Neural progenitor cell (in vitro differentiated cells): ENCODE measurements around the gene WDR88. TPM values are rescaled to one million over a fixed set of nuclear protein-coding genes. Genes with fewer than 3 reads are reported as not detected.

Source experiments
- DNase-seq: peaks from one replicate; pipeline ENCODE4 v3.0.0-alpha.2; 2016; ENCODE audit warnings: low spot score
- H2AFZ ChIP-seq: fragments of 200-600 bp; sonication (generic); replicated peaks from 2 replicates; pipeline ENCODE4 v1.6.1; 2016; ENCODE audit warnings: antibody characterized with exemption
- H3F3A ChIP-seq: fragments of 200-600 bp; sonication (generic); 2 replicates; pipeline ENCODE4 v1.6.1; 2016; ENCODE audit warnings: antibody characterized with exemption, low read depth
- H3K27ac ChIP-seq: fragments of 200-600 bp; sonication (generic); 2 replicates; pipeline ENCODE4 v1.5.1; 2016; ENCODE audit warnings: mild to moderate bottlenecking
- H3K27me3 ChIP-seq: fragments of 200-600 bp; sonication (generic); 2 replicates; pipeline ENCODE4 v1.6.1; 2016; ENCODE audit warnings: mild to moderate bottlenecking, moderate library complexity
- H3K36me3 ChIP-seq: fragments of 200-600 bp; sonication (generic); 2 replicates; pipeline ENCODE4 v1.5.1; 2016
- H3K4me1 ChIP-seq: fragments of 200-600 bp; sonication (generic); 2 replicates; pipeline ENCODE4 v1.6.1; 2016; ENCODE audit warnings: mixed run types
- H3K4me2 ChIP-seq: fragments of 200-600 bp; sonication (generic); 2 replicates; pipeline ENCODE4 v1.6.1; 2016
- H3K4me3 ChIP-seq: fragments of 200-600 bp; sonication (generic); 2 replicates; pipeline ENCODE4 v1.5.1; 2016
- H3K79me2 ChIP-seq: fragments of 200-600 bp; sonication (generic); 2 replicates; pipeline ENCODE4 v1.6.1; 2016; ENCODE audit warnings: low read depth
- H3K9ac ChIP-seq: fragments of 200-600 bp; sonication (generic); 2 replicates; pipeline ENCODE4 v1.6.1; 2016
- H3K9me3 ChIP-seq: fragments of 200-600 bp; sonication (generic); 2 replicates; pipeline ENCODE4 v1.5.1; 2016; ENCODE audit warnings: low read depth
- H4K20me1 ChIP-seq: fragments of 200-600 bp; sonication (generic); 2 replicates; pipeline ENCODE4 v1.6.1; 2016; ENCODE audit warnings: low read depth
- H3K27ac Mint-ChIP-seq: 3 replicates; pipeline ENCODE4 v1.8.0; 2021; ENCODE audit warnings: mixed read lengths
- H3K27me3 Mint-ChIP-seq: 2 replicates; pipeline ENCODE4 v1.8.0; 2022; ENCODE audit warnings: low read depth, mild to moderate bottlenecking, inconsistent platforms, moderate library complexity, mixed read lengths; ENCODE audit not compliant: insufficient read depth
- H3K36me3 Mint-ChIP-seq: 3 replicates; pipeline ENCODE4 v1.8.0; 2021; ENCODE audit warnings: mixed read lengths
- H3K4me1 Mint-ChIP-seq: 3 replicates; pipeline ENCODE4 v1.8.0; 2021; ENCODE audit warnings: mixed read lengths
- H3K4me3 Mint-ChIP-seq: 3 replicates; pipeline ENCODE4 v1.8.0; 2021; ENCODE audit warnings: mild to moderate bottlenecking, moderate library complexity, mixed read lengths
- H3K9me3 Mint-ChIP-seq: 3 replicates; pipeline ENCODE4 v1.8.0; 2020; ENCODE audit warnings: mixed read lengths
- CTCF ChIP-seq: fragments of 200-600 bp; sonication (generic); IDR thresholded peaks from 2 replicates; pipeline ENCODE4 v1.5.1; 2017; ENCODE audit warnings: antibody characterized with exemption, mild to moderate bottlenecking
- EZH2 ChIP-seq: fragments of 200-600 bp; sonication (generic); IDR thresholded peaks from 2 replicates; pipeline ENCODE4 v1.6.1; 2017; ENCODE audit warnings: antibody characterized with exemption, mild to moderate bottlenecking, moderate library complexity
- EZH2phosphoT487 ChIP-seq: fragments of 200-600 bp; sonication (generic); IDR thresholded peaks from 2 replicates; pipeline ENCODE4 v1.6.1; 2017; ENCODE audit warnings: antibody characterized with exemption
- total RNA-seq: library from RNA; depleted of rRNA; stranded (reverse); fragments of >200 nt; gene quantifications from 2 replicates; pipeline ENCODE4 v1.2.3, GENCODE V29; 2015; ENCODE audit warnings: low replicate concordance

Gene WDR88
- total RNA-seq, 1 donor from 2014 or later = not detected

- Histone ChIP-seq H3K79me2 (no peaks in the 10 kb centered on the region), H3K27me3 (no peaks in the 10 kb centered on the region), H3K9me3 (no peaks in the 10 kb centered on the region), H2AFZ (no peak overlapping the region), H3K4me3 (no peak overlapping the region), H4K20me1 (no peaks in the 10 kb centered on the region), H3F3A (no peaks in the 10 kb centered on the region), H3K4me2 (no peak overlapping the region), H3K36me3 (no peaks in the 10 kb centered on the region), H3K27ac (no peak overlapping the region), H3K4me1 (no peaks in the 10 kb centered on the region), H3K9ac (no peak overlapping the region)
- no peak for DNase-seq
- TF ChIP-seq EZH2 (no peak), CTCF (no peak), EZH2phosphoT487 (no peak)
- Mint-ChIP-seq H3K4me3 (no peak overlapping the region), H3K4me1 (no peaks in the 10 kb centered on the region), H3K36me3 (peaks cover 13% of the 10 kb centered on the region), H3K9me3 (no peaks in the 10 kb centered on the region), H3K27me3 (no peaks in the 10 kb centered on the region), H3K27ac (no peak overlapping the region)
These were observed 37.4 kb upstream of the WDR88 start for GRCh38 chr19:33094436-33095067.

GRCh38 chr19:33096005-33096404 is 35.9 kb upstream of the WDR88 start:
- Histone ChIP-seq H2AFZ (no peak overlapping the region), H3K27ac (no peak overlapping the region), H3K4me3 (no peak overlapping the region), H3K36me3 (no peaks in the 10 kb centered on the region), H3K9me3 (no peaks in the 10 kb centered on the region), H3K4me2 (no peak overlapping the region), H3F3A (no peaks in the 10 kb centered on the region), H3K27me3 (no peaks in the 10 kb centered on the region), H4K20me1 (no peaks in the 10 kb centered on the region), H3K79me2 (no peaks in the 10 kb centered on the region), H3K4me1 (no peaks in the 10 kb centered on the region), H3K9ac (no peak overlapping the region)
- Mint-ChIP-seq H3K27ac (no peak overlapping the region), H3K4me3 (no peak overlapping the region), H3K36me3 (peaks cover 13% of the 10 kb centered on the region), H3K27me3 (no peaks in the 10 kb centered on the region), H3K4me1 (no peaks in the 10 kb centered on the region), H3K9me3 (no peaks in the 10 kb centered on the region)
- DNase-seq = no peak
- TF ChIP-seq CTCF = no peak
- TF ChIP-seq EZH2 = no peak
- TF ChIP-seq EZH2phosphoT487 = no peak

- H4K20me1 ChIP-seq = no peaks in the 10 kb centered on the region
- peaks cover 19% of the 10 kb centered on the region for H3K36me3 Mint-ChIP-seq
- H3K9me3 ChIP-seq = no peaks in the 10 kb centered on the region
- H3K4me3 ChIP-seq = no peak overlapping the region
- H3K36me3 ChIP-seq = no peaks in the 10 kb centered on the region
- no peaks in the 10 kb centered on the region for H3F3A ChIP-seq
- no peak overlapping the region for H3K9ac ChIP-seq
- no peak overlapping the region for H3K27ac Mint-ChIP-seq
- H3K27ac ChIP-seq = no peak overlapping the region
- H3K79me2 ChIP-seq = no peaks in the 10 kb centered on the region
- TF ChIP-seq EZH2 = no peak
- TF ChIP-seq EZH2phosphoT487 = no peak
- no peak for TF ChIP-seq CTCF
- no peaks in the 10 kb centered on the region for H3K9me3 Mint-ChIP-seq
- H2AFZ ChIP-seq = no peak overlapping the region
- H3K27me3 ChIP-seq = no peaks in the 10 kb centered on the region
- no peaks in the 10 kb centered on the region for H3K4me1 ChIP-seq
- no peaks in the 10 kb centered on the region for H3K27me3 Mint-ChIP-seq
- no peak overlapping the region for H3K4me3 Mint-ChIP-seq
- H3K4me2 ChIP-seq = no peak overlapping the region
- H3K4me1 Mint-ChIP-seq = no peaks in the 10 kb centered on the region
- no peak for DNase-seq
These were observed 33.8 kb upstream of the WDR88 start for GRCh38 chr19:33098055-33098534.
